WTC11 (cell line): ENCODE measurements around the gene SEPTIN3. TPM values are rescaled to one million over a fixed set of nuclear protein-coding genes. Genes with fewer than 3 reads are reported as not detected.

Experiments used
- ATAC-seq: fragments of 200-7000 bp; cut with Tn5 transposase; 2 replicates; pipeline ENCODE4 v1.10.0; 2021; ENCODE audit warnings: mild to moderate bottlenecking, moderate library complexity
- CTCF ChIA-PET: fragments of 300-600 bp; sonication (Branson Sonifier 250); formaldehyde crosslinking; loops from one replicate; lab custom pipeline; 2021; ENCODE audit warnings: antibody characterized with exemption; lab: Charles Lee
- POLR2A ChIA-PET: fragments of 350-600 bp; sonication (Branson Sonifier 250); formaldehyde crosslinking; loops from one replicate; lab custom pipeline; 2021; ENCODE audit warnings: antibody characterized with exemption; lab: Charles Lee
- DNase-seq: peaks from one replicate; pipeline ENCODE4 v3.0.0; 2021; ENCODE audit warnings: low spot score
- H3K27ac Mint-ChIP-seq: 2 replicates; pipeline ENCODE4 v1.8.0; 2021; ENCODE audit warnings: mixed read lengths
- H3K27me3 Mint-ChIP-seq: 2 replicates; pipeline ENCODE4 v1.8.0; 2021; ENCODE audit warnings: low read depth, mild to moderate bottlenecking, moderate library complexity, mixed read lengths
- H3K36me3 Mint-ChIP-seq: 2 replicates; pipeline ENCODE4 v1.8.0; 2021; ENCODE audit warnings: mixed read lengths
- H3K4me1 Mint-ChIP-seq: 2 replicates; pipeline ENCODE4 v1.8.0; 2022; ENCODE audit warnings: mixed read lengths
- H3K4me3 Mint-ChIP-seq: 2 replicates; pipeline ENCODE4 v1.8.0; 2021; ENCODE audit warnings: mild to moderate bottlenecking, moderate library complexity, mixed read lengths
- H3K9me3 Mint-ChIP-seq: 2 replicates; pipeline ENCODE4 v1.8.0; 2021; ENCODE audit warnings: mixed read lengths
- ATF1 ChIP-seq: sonication (generic); formaldehyde crosslinking; IDR thresholded peaks from 2 replicates; pipeline ENCODE4 v1.8.1; 2023; ENCODE audit warnings: mild to moderate bottlenecking, moderate library complexity, missing genetic modification reagents
- ATF2 ChIP-seq: sonication (generic); formaldehyde crosslinking; IDR thresholded peaks from 2 replicates; pipeline ENCODE4 v1.8.1; 2022; ENCODE audit warnings: low read depth, missing genetic modification reagents, borderline replicate concordance
- CREM ChIP-seq: sonication (generic); formaldehyde crosslinking; IDR thresholded peaks from 2 replicates; pipeline ENCODE4 v1.8.1; 2022; ENCODE audit warnings: mild to moderate bottlenecking, missing genetic modification reagents, moderate library complexity
- CTCF ChIP-seq: fragments of 200-600 bp; IDR thresholded peaks from 2 replicates; pipeline ENCODE4 v1.8.0; 2022; ENCODE audit warnings: antibody characterized with exemption
- E2F5 ChIP-seq: sonication (generic); formaldehyde crosslinking; IDR thresholded peaks from 2 replicates; pipeline ENCODE4 v1.8.1; 2022; ENCODE audit warnings: mild to moderate bottlenecking, moderate library complexity, missing genetic modification reagents
- EMX1 ChIP-seq: fragments of 250-450 bp; sonication (Bioruptor Pico); IDR thresholded peaks from 2 replicates; pipeline ENCODE4 v1.8.0; 2021; ENCODE audit warnings: mild to moderate bottlenecking
- ESRRA ChIP-seq: sonication (generic); formaldehyde crosslinking; IDR thresholded peaks from 2 replicates; pipeline ENCODE4 v1.8.1; 2022; ENCODE audit warnings: mild to moderate bottlenecking, missing genetic modification reagents, borderline replicate concordance
- IRF1 ChIP-seq: sonication (generic); formaldehyde crosslinking; IDR thresholded peaks from 2 replicates; pipeline ENCODE4 v1.8.0; 2023; ENCODE audit warnings: missing genetic modification reagents
- IRF2 ChIP-seq: sonication (generic); formaldehyde crosslinking; IDR thresholded peaks from 2 replicates; pipeline ENCODE4 v1.8.0; 2022; ENCODE audit warnings: low read depth, missing genetic modification reagents, borderline replicate concordance
- NFATC4 ChIP-seq: fragments of 250-450 bp; sonication (Bioruptor Pico); IDR thresholded peaks from 2 replicates; pipeline ENCODE4 v1.9.0; 2021; ENCODE audit warnings: mild to moderate bottlenecking
- NFYB ChIP-seq: sonication (generic); formaldehyde crosslinking; conservative IDR thresholded peaks from 2 replicates; pipeline ENCODE4 v1.8.0; 2022; ENCODE audit warnings: low read depth, missing genetic modification reagents
- OVOL2 ChIP-seq: fragments of 250-450 bp; sonication (Bioruptor Pico); IDR thresholded peaks from 2 replicates; pipeline ENCODE4 v1.9.0; 2021; ENCODE audit warnings: mild to moderate bottlenecking, borderline replicate concordance
- PRDM15 ChIP-seq: sonication (generic); formaldehyde crosslinking; IDR thresholded peaks from 2 replicates; pipeline ENCODE4 v1.8.0; 2022; ENCODE audit warnings: missing genetic modification reagents
- SMAD3 ChIP-seq: sonication (generic); formaldehyde crosslinking; IDR thresholded peaks from 2 replicates; pipeline ENCODE4 v1.8.0; 2022; ENCODE audit warnings: missing genetic modification reagents, mild to moderate bottlenecking, borderline replicate concordance
- STAT6 ChIP-seq: sonication (generic); formaldehyde crosslinking; conservative IDR thresholded peaks from 2 replicates; pipeline ENCODE4 v1.8.1; 2023; ENCODE audit warnings: mild to moderate bottlenecking, low read depth, missing genetic modification reagents, moderate library complexity
- TP53 ChIP-seq: sonication (generic); formaldehyde crosslinking; IDR thresholded peaks from 2 replicates; pipeline ENCODE4 v1.8.1; 2023; ENCODE audit warnings: mild to moderate bottlenecking, missing genetic modification reagents
- ZBTB21 ChIP-seq: sonication (generic); formaldehyde crosslinking; IDR thresholded peaks from 2 replicates; pipeline ENCODE4 v1.8.1; 2023; ENCODE audit warnings: mild to moderate bottlenecking, missing genetic modification reagents, borderline replicate concordance
- ZNF121 ChIP-seq: sonication (generic); formaldehyde crosslinking; IDR thresholded peaks from 2 replicates; pipeline ENCODE4 v1.8.0; 2023; ENCODE audit warnings: missing genetic modification reagents
- ZNF317 ChIP-seq: sonication (generic); formaldehyde crosslinking; IDR thresholded peaks from 2 replicates; pipeline ENCODE4 v1.8.1; 2023; ENCODE audit warnings: low read depth, mild to moderate bottlenecking, moderate library complexity, missing genetic modification reagents, borderline replicate concordance
- ZNF423 ChIP-seq: fragments of 250-450 bp; sonication (Bioruptor Pico); IDR thresholded peaks from 2 replicates; pipeline ENCODE4 v2.1.2; 2022; ENCODE audit warnings: mild to moderate bottlenecking, moderate library complexity
- ZNF425 ChIP-seq: fragments of 250-450 bp; sonication (Bioruptor Pico); conservative IDR thresholded peaks from 2 replicates; pipeline ENCODE4 v1.9.0; 2021; ENCODE audit warnings: mild to moderate bottlenecking
- total RNA-seq: library from RNA; stranded (reverse); gene quantifications from 3 replicates; pipeline ENCODE4 v1.2.3, GENCODE V29; 2021

Gene SEPTIN3
- total RNA-seq, 1 experiment from 2014 or later: 19.5 TPM

- peaks cover 70% of the 10 kb centered on the region for H3K36me3 Mint-ChIP-seq
- CTCF ChIA-PET: interaction anchor here (0.6 to 10.0 kb wide), 39 partner anchors 10 to 276 kb away, joined by 3 to 143 read pairs (median 4); partner anchors contain the start of genes CCDC134, NDUFA6, SMDT1 and SMIM45
- POLR2A ChIA-PET: interaction anchor here (0.6 kb wide), 1 partner anchor 34 kb away, joined by 3 read pairs; no protein-coding TSS in a partner anchor
- no peaks in the 10 kb centered on the region for H3K27me3 Mint-ChIP-seq
- H3K27ac Mint-ChIP-seq: peak overlapping the region; percentile 0; the same call in 1 of the 2 replicates
- ATAC-seq (peak; percentile 87), DNase-seq (peak; percentile 91)
- H3K9me3 Mint-ChIP-seq: no peaks in the 10 kb centered on the region
- H3K4me1 Mint-ChIP-seq: peaks cover 29% of the 10 kb centered on the region
- H3K4me3 Mint-ChIP-seq: no peak overlapping the region
- TF ChIP-seq ZNF425: no peak
- TF ChIP-seq ESRRA (CRISPR knock-in tag): no peak
- no peak for TF ChIP-seq EMX1
- no peak for TF ChIP-seq IRF1 (CRISPR knock-in tag)
- TF ChIP-seq ZBTB21 (CRISPR knock-in tag): 0 out of 2 replicates have a peak, but pooled peaks have one; percentile 37
- TF ChIP-seq ATF2 (CRISPR knock-in tag): no peak
- TF ChIP-seq STAT6: no peak
- no peak for TF ChIP-seq SMAD3 (CRISPR knock-in tag)
- no peak for TF ChIP-seq OVOL2 (CRISPR knock-in tag)
- TF ChIP-seq ZNF121: peak; percentile 92
- TF ChIP-seq CREM (CRISPR knock-in tag): no peak
- no peak for TF ChIP-seq NFYB
- TF ChIP-seq TP53 (CRISPR knock-in tag): no peak
- TF ChIP-seq ZNF317: no peak
- no peak for TF ChIP-seq IRF2 (CRISPR knock-in tag)
- no peak for TF ChIP-seq NFATC4
- no peak for TF ChIP-seq ATF1 (CRISPR knock-in tag)
- TF ChIP-seq ZNF423 (CRISPR knock-in tag): no peak
- TF ChIP-seq E2F5 (CRISPR knock-in tag): 0 out of 2 replicates have a peak, but pooled peaks have one; percentile 23
- peak; percentile 84 for TF ChIP-seq CTCF
- no peak for TF ChIP-seq PRDM15 (CRISPR knock-in tag)
Measured at GRCh38 chr22:41940832-41941765, 28.1 kb upstream of the SEPTIN3 start.
